Mesothelial cell of epicardium (in vitro differentiated cells): ENCODE measurements around the gene SFRP5. TPM values are rescaled to one million over a fixed set of nuclear protein-coding genes. Genes with fewer than 3 reads are reported as not detected.
A peak's percentile ranks its signal among the peaks of the same experiment; 100 is the strongest.

Experiments
- DNase-seq, 2 experiments: peaks; one replicate each; pipeline ENCODE4 v3.0.0; 2021; ENCODE audit warnings: low spot score in 2 of 2; ENCODE audit not compliant: unreplicated experiment in 2 of 2
- H3K27ac Mint-ChIP-seq: 2 replicates; pipeline ENCODE4 v1.8.0; 2021; ENCODE audit warnings: mixed read lengths
- H3K27me3 Mint-ChIP-seq: 2 replicates; pipeline ENCODE4 v1.8.0; 2021; ENCODE audit warnings: low read depth, mixed read lengths
- H3K36me3 Mint-ChIP-seq: 2 replicates; pipeline ENCODE4 v1.8.0; 2021; ENCODE audit warnings: mixed read lengths
- H3K4me1 Mint-ChIP-seq: 2 replicates; pipeline ENCODE4 v1.8.0; 2021; ENCODE audit warnings: mixed read lengths
- H3K4me3 Mint-ChIP-seq: 2 replicates; pipeline ENCODE4 v1.8.0; 2021; ENCODE audit warnings: mild to moderate bottlenecking, moderate library complexity, mixed read lengths
- H3K9me3 Mint-ChIP-seq: 2 replicates; pipeline ENCODE4 v1.8.0; 2021; ENCODE audit warnings: mixed read lengths
- total RNA-seq: library from RNA; stranded (reverse); gene quantifications from 3 replicates; pipeline ENCODE4 v1.2.1, GENCODE V29; 2021
- TF ChIP-seq, protein P1 (sequence below): fragments of 200-600 bp; sonication (generic); IDR thresholded peaks from one replicate; pipeline ENCODE4 v1.5.0; 2021; ENCODE audit warnings: antibody characterized with exemption; ENCODE audit not compliant: unreplicated experiment

Gene SFRP5
- total RNA-seq, 1 donor from 2014 or later, result 0.69 TPM

DNA sequence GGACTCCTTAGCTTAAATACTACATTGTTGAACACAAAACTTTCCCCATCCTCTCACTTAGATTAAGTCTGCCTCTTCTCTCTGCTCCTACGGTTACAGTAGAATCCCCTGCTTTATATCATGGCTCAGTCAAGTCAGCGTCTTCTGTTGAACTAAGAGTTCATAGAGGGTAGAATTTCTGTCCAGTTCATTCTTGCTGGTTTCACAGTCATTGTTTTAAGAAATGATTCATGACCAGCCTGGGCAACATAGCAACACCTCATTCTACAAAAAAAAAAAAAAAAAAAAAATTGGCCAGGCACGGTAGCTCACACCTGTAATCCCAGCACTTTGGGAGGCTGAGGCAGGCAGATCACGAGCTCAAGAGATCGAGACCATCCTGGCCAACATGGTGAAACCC, 38.5 kb downstream of the SFRP5 start:
- Mint-ChIP-seq H3K36me3 (no peaks in the 10 kb centered on the region), H3K4me1 (peaks cover 11% of the 10 kb centered on the region), H3K27me3 (peaks cover 11% of the 10 kb centered on the region), H3K27ac (no peak overlapping the region), H3K9me3 (no peaks in the 10 kb centered on the region), H3K4me3 (no peak overlapping the region)
- DNase-seq, result no peak
- TF ChIP-seq, protein P1, sequence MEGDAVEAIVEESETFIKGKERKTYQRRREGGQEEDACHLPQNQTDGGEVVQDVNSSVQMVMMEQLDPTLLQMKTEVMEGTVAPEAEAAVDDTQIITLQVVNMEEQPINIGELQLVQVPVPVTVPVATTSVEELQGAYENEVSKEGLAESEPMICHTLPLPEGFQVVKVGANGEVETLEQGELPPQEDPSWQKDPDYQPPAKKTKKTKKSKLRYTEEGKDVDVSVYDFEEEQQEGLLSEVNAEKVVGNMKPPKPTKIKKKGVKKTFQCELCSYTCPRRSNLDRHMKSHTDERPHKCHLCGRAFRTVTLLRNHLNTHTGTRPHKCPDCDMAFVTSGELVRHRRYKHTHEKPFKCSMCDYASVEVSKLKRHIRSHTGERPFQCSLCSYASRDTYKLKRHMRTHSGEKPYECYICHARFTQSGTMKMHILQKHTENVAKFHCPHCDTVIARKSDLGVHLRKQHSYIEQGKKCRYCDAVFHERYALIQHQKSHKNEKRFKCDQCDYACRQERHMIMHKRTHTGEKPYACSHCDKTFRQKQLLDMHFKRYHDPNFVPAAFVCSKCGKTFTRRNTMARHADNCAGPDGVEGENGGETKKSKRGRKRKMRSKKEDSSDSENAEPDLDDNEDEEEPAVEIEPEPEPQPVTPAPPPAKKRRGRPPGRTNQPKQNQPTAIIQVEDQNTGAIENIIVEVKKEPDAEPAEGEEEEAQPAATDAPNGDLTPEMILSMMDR, result no peak

DNA sequence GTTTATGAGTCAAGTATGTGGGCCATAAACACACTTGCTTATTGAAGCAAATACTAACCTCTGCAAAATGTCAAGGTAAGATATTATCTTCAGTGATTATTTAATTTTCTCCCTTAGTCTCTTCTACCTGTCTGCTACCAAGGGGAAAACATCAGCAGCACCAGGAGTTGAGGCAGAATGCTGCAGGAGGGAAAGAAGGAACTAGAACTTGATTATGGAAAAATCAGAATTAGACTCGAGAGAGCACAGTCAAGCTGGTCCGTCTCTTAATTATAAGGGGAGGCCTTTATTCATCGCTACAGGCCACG, 39.8 kb downstream of the SFRP5 start:
- Mint-ChIP-seq H3K4me3 (no peak overlapping the region), H3K4me1 (peaks cover 3% of the 10 kb centered on the region), H3K27ac (no peak overlapping the region), H3K36me3 (no peaks in the 10 kb centered on the region), H3K9me3 (no peaks in the 10 kb centered on the region), H3K27me3 (peaks cover 11% of the 10 kb centered on the region)
- TF ChIP-seq, protein P1, result peak; percentile 31
- no peak for DNase-seq

DNA sequence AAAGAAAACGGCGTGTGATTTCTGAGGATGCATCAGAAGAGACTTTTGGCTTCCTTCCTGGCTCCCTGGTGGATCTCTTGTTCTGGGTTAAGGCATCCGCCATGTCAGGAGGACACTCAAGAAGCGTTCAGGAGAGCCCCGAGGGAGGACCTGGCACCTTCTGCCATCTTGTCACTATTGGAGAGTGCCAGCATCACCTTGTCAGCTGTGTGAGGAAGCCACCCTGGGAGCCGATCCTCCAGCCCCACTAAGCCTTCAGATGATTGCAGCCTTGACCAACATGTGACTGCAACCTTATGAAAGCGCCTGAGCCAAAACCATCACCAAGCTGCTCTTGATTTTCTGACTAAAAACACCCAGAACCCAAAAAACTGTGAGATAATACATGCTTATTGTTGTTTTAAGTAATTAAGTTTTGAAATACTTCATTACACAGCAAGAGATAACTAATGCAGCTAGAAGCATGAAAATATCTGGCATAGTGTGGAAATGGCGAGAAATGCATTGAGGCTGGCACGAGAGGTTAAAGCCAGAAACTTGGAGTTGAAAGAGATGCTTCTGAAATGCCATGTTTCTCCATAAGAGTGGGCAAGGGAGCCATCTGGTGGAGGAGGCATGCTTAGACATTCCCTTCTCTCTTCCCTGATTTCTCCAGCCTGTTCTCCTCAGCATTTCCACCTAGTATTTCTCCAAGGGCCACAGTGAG, 40.3 kb downstream of the SFRP5 start:
- TF ChIP-seq, protein P1, result peak; percentile 61
- Mint-ChIP-seq H3K9me3 (no peaks in the 10 kb centered on the region), H3K4me3 (no peak overlapping the region), H3K36me3 (no peaks in the 10 kb centered on the region), H3K4me1 (no peaks in the 10 kb centered on the region), H3K27ac (no peak overlapping the region), H3K27me3 (peaks cover 11% of the 10 kb centered on the region)
- DNase-seq, result peak in 1 of 2 experiments; percentile 74

DNA sequence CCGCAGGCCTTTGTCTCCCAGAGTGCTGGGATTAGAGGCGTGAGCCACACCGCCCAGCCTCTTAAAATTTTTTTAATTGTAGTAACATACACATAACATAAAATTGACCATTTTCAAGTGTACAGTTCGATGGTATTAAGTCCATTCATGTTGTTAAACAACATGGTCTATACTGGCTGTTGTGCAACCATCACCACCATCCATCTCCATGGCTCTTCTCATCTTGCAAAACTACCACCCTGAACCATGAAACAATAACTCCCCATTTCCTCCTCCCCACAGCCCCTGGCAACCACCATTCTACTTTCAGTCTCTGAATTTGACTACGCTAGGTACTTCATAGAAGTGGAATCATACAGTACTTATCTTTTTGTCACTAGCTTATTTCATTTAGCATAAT, 42.8 kb downstream of the SFRP5 start:
- Mint-ChIP-seq H3K4me1 (no peaks in the 10 kb centered on the region), H3K27ac (no peak overlapping the region), H3K9me3 (no peaks in the 10 kb centered on the region), H3K36me3 (no peaks in the 10 kb centered on the region), H3K4me3 (no peak overlapping the region), H3K27me3 (peaks cover 1% of the 10 kb centered on the region)
- no peak for DNase-seq
- TF ChIP-seq, protein P1, result no peak

DNA sequence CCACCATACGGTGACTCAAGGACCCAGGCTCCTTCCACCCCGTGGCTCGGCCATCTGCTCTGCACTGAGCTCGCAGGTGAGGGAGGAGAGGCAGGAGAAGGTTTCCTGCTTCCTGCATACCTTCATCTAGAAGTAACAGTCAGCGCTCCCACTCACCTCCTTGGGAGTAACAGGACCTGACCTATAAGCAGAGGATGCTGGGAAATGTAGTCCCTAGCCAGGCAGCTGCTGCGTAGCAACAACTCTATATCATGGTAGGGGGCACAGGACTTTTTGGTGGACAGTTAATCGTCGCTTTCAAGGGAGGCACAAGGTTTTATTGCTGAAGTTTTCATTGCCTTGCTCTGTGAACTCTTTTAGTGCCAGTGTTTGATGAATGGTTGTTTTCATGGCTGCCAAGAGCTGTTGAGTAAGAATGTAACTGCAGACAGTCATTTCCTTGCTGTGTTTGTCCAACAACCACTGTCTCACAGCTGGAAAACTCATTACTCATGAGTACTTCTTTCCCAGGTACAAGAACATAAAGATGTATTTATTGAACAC, 45.1 kb downstream of the SFRP5 start:
- Mint-ChIP-seq H3K4me3 (peak overlapping the region; percentile 30), H3K9me3 (no peaks in the 10 kb centered on the region), H3K36me3 (peaks cover 6% of the 10 kb centered on the region), H3K27me3 (no peaks in the 10 kb centered on the region), H3K27ac (no peak overlapping the region), H3K4me1 (no peaks in the 10 kb centered on the region)
- TF ChIP-seq, protein P1, result no peak
- DNase-seq, result no peak
